NCI-H345 treated with DMSO at 0.1 percent for 48 hours (cell line): ENCODE measurements around the gene SMURF1.
"Not testable (repeated sequence)": the region's sequence is repeated elsewhere in the genome, so short reads cannot be mapped to it uniquely, and the experiment has no call there.

Source experiments
- DNase-seq: peaks from one replicate; lab custom pipeline; 2025; ENCODE audit not compliant: unreplicated experiment; lab: John Stamatoyannopoulos, UW

The SMURF1 gene

GRCh38 chr7:99121496-99122021 is 22.3 kb downstream of the SMURF1 start:
- DNase-seq: no peak

GRCh38 chr7:99120916-99121315 is 23.0 kb downstream of the SMURF1 start:
- DNase-seq: no peak

DNA sequence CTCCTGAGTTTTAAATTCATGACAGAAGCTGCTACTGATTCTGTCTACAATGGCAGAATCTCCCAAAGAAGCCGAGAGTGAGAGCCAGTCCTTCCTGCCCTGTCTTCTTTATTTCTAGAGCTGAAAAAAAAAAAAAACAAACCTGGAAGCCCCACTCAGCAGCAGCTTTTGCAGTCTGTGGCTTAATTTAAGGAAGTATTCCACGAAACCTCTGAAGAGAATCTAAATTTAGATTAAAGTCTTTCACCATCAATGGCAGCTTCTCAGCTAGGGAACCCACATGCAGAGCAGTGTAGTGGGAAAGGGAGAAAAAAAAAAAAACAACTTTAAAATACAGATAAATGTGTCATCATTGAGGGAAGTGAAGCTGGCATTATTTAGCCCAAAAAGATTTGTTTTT is 23.4 kb downstream of the SMURF1 start:
- no peak for DNase-seq

DNA sequence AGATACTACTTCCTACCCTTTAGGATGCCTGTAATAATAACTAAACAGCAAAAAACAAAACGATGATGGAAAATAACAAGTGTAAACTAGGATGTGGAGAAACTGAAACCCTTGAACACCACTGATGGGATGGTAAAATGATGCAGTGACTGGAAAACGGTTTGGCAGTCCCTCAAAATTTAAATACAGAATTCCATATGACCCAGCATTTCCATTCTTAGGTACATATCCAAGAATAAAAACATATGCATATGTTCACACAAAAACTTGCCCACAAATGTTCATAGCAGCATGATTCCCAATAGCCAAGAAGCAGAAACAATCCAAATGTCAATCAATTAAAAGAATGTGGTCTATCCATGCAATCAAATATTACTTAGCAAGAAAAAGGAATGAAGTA is 25.8 kb downstream of the SMURF1 start:
- no peak for DNase-seq

- no peak for DNase-seq
These were observed 27.8 kb downstream of the SMURF1 start for GRCh38 chr7:99116144-99116543.

- DNase-seq: no peak
These were observed 28.5 kb downstream of the SMURF1 start for GRCh38 chr7:99115379-99115778.

DNA sequence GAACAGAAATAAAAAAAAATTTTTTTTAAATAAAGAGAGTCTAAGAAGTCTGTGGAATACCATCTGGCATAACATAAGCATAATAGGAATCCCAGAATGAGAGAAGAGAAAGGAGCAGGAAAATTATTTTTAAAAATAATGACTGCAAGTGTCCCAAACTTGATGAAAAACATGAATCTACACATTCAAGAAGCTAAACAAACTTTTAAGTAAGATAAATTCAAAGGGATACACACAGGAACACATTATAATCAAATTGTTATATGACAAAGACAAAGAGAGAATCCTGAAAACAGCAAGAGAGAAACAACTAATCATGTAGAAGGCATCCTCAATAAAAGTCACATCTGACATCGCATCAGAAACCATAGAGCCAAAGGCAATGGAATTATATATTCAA is 30.9 kb downstream of the SMURF1 start:
- DNase-seq: no peak

DNA sequence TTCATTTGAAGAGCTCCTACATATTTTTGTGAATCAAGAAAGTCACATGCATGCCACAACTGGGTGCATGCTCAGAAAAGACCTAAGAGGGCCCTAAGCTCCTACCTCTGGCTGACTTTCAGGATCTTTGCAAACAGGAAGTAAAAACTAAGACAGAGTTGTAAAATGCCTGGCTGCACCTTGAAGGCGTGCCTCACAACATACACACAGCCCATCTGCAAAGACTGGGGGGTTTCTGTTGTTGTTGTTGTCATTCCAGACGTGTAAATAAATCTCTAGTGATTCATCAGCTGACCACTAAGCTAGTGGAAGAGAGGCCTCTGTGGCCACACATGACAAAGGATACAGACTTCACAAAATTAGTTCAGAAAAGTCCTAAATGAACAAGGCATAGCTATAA is 31.8 kb downstream of the SMURF1 start:
- no peak for DNase-seq

- DNase-seq: no peak
These were observed 32.3 kb downstream of the SMURF1 start for GRCh38 chr7:99111591-99111990.

DNA sequence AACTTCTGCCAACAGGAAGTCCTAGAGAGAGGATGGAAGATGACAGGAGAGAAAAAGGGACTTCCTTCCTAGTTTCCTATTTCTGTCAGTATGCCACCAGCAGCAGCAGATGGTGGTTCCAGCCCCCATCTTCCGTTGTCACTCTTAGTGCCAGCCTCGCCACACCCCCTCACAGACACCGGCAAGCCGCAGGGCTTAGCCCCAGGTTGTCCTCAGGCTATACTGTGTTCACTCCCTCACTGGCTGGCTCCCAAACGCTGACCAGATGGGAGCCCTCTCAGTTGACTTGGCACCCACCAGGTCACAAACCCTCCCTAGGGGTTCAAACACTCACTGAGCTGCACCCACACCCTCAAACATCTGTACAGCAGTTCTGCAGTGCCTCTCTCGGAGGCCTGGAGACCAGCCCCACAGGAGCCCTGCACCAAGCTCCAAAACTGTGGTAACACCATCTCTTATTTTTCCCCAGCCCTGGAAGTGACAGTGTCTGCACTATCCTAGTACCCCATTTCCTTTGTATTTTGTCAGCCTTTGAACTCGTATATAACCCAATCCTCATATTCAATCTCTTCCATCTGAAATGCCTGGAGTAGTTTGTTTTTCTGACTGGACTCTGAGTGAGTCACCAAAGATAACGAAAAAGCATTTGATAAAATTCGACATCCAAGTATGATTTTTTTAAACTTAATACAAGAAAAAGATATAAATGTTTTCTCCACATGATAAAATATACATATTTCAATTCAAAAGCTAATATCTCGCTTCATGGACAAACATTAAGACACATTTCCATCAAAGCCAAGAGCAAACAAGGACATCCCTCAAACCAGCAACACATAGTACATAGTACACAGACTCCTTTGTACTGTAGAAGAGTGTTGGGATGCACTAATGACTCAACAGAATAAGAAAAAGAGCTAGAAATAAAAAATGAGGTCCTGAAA is 34.5 kb downstream of the SMURF1 start:
- DNase-seq: no peak

GRCh38 chr7:99108613-99109012 is 35.3 kb downstream of the SMURF1 start:
- DNase-seq: no peak

DNA sequence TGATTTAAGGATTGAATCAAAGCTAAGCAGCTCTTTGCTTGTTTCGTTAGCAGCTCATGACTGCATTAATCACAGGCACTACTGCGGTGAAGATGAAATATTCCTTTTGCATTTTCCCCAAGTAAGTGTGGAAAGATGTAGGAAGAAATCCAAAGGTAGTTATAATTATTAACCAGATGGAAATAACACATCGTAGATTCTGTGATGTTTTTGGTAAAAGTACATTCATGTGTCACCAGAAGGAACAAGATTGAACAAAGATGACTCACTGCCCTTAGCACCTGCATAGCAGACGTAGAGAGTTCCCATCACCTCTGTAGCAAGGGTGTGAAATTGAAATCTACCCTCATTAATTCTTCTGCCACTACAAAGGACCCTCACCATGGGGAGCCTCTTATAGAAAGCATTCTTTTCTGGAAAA is 37.1 kb downstream of the SMURF1 start:
- DNase-seq: no peak

GRCh38 chr7:99106411-99106810 is 37.5 kb downstream of the SMURF1 start:
- no peak for DNase-seq

GRCh38 chr7:99105756-99106155 is 38.2 kb downstream of the SMURF1 start:
- no peak for DNase-seq

DNA sequence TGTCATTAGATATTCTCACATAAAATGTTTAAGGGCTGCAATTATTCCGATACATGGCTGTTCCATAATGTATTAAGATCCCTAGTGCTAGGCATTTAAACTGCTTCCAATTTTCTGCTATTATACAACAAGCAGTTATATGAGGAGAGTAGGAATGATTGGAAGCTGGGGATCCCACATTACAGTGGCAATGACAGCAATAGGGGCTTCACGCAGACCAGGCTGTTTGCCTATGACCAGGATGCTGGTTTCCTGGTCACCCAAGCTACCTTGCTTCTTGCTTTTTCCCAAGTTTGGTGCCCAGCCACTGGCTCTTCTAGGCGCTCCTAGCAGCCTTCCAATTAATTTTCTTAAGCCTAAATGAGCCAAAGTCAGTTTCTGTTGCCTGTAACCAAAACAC is 39.3 kb downstream of the SMURF1 start:
- no peak for DNase-seq

DNA sequence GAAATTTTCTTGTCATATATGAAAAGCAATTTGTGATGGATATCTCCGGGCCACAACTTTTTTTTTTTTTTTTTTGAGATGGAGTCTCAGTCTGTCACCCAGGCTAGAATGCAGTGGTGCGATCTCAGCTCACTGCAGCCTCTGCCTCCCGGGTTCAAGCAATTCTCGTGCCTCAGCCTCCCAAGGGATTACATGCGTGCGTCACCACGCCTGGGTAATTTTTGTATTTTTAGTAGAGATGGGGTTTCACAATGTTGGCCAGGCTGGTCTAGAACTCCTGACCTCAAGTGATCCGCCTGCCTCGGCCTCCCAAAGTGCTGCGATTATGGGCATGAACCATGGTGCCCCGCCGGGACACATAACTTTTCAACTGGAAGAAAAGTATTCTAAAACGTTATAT is 40.1 kb downstream of the SMURF1 start:
- not testable (repeated sequence) for DNase-seq

- no peak for DNase-seq
These were observed 40.9 kb downstream of the SMURF1 start for GRCh38 chr7:99102809-99103690.

DNA sequence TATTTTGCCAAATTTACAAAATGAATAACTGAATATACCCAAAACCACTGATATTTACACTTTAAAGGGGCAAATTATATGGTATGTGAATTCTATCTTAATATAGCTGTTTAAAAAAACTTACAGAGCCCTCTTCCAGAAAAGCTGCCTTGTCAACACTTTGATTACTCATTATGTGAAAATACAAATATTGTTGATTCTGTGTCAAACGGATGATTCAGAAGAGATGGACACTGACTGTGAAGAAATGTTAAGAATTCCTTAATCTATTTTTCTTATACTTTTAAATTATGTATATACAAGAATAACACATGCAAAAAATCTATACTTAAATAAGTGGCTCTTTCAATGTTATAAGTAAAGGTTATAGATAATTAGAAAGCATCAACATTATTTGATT is 41.5 kb downstream of the SMURF1 start:
- DNase-seq: no peak

- DNase-seq: not testable (repeated sequence)
These were observed 42.4 kb downstream of the SMURF1 start for GRCh38 chr7:99101516-99101915.

DNA sequence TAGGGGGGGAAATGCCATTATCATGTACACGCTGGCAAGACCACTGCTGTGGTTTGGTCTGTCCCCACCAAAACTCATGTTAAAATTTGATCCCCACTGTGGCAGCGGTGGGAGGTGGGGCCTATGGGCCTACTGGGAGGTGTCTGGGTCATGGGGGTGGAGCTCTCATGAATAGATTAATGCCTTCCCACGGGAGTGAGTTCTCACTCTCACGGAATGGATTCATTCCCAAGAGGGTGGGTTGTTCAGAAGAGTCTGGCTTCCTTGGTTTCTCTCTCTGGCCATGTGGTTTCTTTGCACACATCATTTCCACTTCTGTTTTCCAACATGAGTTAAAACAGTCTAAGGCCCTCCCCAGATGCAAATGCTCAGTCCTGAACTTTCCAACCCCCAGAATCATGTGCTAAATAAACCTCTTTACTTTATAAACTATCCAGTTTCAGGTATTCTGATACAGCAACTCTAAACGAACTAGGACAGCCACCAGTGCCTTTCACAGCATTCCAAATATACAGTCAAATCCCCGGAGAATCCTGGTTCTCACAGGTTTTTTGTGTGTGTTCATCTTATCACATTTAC is 44.3 kb downstream of the SMURF1 start:
- no peak for DNase-seq

DNA sequence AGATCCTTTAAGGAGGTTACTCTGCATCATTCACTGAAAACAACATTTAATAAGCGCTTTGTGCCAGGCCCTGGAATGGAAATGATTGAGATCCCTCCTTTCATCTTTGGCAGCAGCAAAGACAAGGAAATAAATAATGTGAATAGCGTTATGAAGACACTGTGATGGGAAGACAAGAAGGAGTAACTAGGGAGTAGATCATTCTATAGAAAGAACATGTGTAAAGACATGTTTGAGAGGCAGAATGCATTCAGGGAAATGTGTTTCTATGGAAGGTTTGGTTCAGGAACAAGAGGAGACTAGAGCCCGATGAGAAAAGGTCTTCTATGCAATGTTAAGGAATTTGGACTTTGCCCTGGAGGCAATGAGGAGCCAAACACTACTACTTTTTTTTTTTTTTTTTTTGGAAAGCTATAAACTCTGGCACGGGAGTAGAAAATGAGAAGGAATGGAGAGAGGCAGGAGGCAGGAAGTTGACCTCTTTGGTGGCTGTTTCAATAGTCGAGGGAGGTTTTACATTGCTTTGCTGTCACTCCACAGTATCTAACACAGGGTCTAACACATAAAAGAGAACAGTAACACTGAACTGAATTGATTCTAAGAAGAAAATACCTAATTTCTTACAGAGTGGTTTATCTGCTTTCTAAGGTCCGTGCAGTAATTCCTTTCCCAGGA is 44.9 kb downstream of the SMURF1 start:
- no peak for DNase-seq
